Gastrocnemius medialis (tissue), 4 donors: ENCODE results near the gene MAPK11.

ENCODE experiments used
- POLR2A ChIP-seq, 2 donors: fragments of 450-650 bp; IDR thresholded peaks; one replicate each; pipeline ENCODE4 v1.6.1; 2017; ENCODE audit warnings: antibody characterized with exemption in 2 of 2, mild to moderate bottlenecking in 2 of 2, moderate library complexity in 2 of 2
- TF ChIP-seq, protein P1 (sequence below), 5 experiments: fragments of 450-650 bp in 3 of 5; fragments of 200-600 bp in 2 of 5; sonication (generic) in 2 of 5; IDR thresholded peaks in 4 of 5; conservative IDR thresholded peaks in 1 of 5; 1 replicate in 4 of 5; 2 replicates in 1 of 5; pipeline ENCODE4 v1.5.1; 2016 to 2019; ENCODE audit warnings: antibody characterized with exemption in 5 of 5, mild to moderate bottlenecking in 3 of 5, moderate library complexity in 3 of 5

DNA sequence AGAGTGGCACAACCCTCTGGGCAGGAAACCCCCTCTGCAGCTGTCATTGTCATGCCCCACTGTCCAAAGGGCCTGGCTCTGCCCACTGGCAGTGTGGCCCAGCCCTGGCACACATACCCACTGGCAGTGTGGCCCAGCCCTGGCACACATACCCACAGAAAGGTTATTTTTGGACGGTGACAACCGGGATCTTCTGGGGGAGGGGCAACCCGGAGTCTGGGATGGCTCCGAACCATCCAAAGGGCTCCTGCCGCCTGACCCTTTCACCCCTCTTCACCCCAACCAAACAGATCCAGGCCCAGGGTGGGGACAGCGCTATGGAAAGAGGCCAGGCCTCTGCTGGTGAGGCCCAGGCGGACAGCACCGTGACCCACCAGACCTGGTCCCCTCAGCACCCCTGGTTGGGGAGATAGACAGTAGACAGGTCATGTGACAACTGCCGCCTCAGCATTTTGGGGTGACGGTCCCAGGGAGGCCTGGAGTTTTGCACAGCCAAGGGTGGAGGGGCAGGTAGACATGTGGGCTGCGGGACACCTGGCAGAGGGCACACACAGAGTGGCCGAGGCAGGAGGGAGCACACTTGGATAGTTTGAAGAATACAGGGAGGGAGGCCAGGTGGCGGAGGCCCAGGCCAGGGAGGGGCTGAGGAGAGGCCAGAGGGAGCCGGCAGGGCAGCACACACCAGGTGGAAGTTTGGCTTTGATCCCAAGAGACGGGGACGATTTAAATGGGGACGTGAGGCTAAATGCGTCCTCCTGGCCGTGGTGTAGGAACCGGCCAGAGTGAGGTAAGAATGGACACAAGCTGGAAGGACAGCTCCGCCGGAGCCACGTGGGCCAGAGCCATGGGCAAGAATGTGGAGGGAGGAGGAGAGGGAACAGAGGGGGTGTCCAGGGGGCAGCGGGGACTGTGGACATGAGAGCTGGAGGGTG, 11.6 kb downstream of the MAPK11 start:
- TF ChIP-seq, protein P1, sequence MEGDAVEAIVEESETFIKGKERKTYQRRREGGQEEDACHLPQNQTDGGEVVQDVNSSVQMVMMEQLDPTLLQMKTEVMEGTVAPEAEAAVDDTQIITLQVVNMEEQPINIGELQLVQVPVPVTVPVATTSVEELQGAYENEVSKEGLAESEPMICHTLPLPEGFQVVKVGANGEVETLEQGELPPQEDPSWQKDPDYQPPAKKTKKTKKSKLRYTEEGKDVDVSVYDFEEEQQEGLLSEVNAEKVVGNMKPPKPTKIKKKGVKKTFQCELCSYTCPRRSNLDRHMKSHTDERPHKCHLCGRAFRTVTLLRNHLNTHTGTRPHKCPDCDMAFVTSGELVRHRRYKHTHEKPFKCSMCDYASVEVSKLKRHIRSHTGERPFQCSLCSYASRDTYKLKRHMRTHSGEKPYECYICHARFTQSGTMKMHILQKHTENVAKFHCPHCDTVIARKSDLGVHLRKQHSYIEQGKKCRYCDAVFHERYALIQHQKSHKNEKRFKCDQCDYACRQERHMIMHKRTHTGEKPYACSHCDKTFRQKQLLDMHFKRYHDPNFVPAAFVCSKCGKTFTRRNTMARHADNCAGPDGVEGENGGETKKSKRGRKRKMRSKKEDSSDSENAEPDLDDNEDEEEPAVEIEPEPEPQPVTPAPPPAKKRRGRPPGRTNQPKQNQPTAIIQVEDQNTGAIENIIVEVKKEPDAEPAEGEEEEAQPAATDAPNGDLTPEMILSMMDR (IDR thresholded peaks at IDR 0.05 in 4 of 5, conservative IDR thresholded peaks at IDR 0.05 in 1 of 5), result no peak
- TF ChIP-seq POLR2A (IDR thresholded peaks at IDR 0.05), result peak; percentile 40 to 73
